DMS 273 (cell line): ENCODE data around the gene SIGLEC10.
"Not testable (repeated sequence)": the region's sequence is repeated elsewhere in the genome, so short reads cannot be mapped to it uniquely, and the experiment has no call there.

Source experiments
- DNase-seq: peaks from one replicate; lab custom pipeline; 2025; ENCODE audit not compliant: unreplicated experiment; lab: John Stamatoyannopoulos, UW

Gene SIGLEC10, protein sequence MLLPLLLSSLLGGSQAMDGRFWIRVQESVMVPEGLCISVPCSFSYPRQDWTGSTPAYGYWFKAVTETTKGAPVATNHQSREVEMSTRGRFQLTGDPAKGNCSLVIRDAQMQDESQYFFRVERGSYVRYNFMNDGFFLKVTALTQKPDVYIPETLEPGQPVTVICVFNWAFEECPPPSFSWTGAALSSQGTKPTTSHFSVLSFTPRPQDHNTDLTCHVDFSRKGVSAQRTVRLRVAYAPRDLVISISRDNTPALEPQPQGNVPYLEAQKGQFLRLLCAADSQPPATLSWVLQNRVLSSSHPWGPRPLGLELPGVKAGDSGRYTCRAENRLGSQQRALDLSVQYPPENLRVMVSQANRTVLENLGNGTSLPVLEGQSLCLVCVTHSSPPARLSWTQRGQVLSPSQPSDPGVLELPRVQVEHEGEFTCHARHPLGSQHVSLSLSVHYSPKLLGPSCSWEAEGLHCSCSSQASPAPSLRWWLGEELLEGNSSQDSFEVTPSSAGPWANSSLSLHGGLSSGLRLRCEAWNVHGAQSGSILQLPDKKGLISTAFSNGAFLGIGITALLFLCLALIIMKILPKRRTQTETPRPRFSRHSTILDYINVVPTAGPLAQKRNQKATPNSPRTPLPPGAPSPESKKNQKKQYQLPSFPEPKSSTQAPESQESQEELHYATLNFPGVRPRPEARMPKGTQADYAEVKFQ

DNA sequence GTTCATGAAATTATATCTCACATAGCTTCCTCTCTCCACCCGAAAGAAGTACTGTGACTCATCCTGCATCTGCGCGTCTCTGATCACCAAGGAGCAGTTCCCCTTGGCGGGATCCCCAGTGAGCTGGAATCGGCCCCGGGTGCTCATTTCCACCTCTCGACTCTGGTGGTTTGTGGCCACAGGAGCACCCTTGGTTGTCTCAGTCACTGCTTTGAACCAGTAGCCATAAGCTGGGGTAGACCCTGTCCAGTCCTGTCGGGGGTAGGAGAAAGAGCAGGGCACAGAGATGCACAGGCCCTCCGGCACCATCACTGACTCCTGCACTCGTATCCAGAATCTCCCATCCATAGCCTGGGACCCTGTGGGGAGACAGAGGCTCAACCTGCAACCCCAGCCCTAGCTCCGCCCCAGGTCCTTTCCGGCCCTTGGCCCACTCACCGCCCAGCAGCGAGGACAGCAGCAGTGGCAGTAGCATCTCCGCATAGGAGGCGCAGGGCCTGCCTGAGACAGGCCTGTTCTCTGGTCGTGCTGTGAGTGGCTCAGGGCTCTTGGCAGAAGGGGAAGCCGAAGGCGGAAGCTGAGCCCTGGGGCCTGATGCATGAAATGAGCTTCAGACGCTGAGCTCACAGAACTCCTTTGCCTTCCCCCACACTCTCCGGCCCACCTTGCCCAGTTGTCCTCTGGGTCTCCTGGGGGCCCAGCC is at the start of gene SIGLEC10:
Gene SIGLEC10 (minus strand): TSS at position 536 of the 703 bp plus-strand sequence. CDS start 61 bp downstream, at position 475.
- DNase-seq, result no peak

DNA sequence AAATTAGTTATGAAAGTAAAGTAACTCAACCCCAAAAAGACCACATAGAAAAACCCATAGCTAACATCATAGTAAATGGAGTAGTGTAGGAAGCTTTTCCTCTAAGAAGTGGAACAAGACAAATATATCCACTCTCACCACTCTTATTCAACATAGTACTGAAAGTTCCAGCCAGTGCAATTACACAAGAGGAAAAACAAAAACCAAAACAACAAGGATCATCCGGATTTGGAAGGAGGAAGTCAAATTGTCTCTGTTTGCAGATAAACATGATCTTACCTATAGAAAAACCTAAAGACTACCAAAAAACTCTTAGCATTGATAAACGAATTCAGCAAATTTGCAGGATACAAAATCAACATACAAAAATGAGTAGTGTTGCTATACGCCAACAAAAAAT is 49.3 kb upstream of the SIGLEC10 start:
- no peak for DNase-seq

DNA sequence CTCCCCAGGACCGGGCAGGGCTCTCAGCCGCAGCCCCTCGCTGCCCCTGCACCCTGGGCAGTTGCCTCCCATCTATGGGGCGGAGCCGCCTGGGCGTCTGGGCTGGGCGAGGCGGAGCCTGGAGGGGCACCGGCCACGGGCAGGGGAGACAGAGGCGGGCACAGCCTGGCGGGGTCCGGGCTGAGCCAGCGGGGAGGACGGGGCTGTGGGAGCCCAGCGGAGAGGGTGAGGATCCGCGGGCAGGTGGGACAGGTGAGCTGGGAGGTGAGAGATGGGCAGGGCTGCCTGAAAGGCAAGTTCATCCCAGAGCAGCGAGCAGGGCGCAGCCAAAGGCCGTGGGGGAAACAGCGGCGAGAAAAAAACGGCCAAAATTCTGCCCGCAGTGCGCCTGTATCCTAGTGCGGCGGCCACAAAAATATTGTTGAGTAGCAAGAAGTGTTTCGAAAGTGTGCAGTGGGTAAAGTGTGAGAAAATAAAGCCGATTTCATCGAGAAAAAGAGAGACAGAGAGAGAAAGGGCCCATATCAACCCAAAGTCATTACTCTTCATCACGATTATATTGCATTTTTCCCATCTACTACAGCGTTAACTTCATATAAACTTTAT is 46.6 kb upstream of the SIGLEC10 start:
- DNase-seq, result not testable (repeated sequence)

DNA sequence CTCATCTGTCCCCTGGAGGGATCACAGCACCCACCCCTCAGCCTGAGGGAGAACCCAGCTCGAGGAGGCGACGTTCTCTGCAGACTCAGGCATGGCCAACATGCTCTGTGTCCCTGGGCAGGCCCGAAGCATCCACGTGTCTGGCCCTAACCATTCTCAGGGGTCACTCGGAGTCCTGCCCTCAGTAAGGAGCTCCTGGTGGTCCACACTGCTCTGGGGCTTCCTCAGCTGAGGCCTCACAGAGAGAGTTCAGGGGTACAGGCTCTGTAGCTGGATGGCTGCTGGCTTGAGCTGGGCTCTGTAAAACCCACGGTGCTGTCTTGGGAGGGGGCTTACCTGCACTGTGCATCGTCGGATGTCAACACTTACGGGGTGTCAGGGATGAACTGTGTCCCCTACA is 45.2 kb upstream of the SIGLEC10 start:
- no peak for DNase-seq

DNA sequence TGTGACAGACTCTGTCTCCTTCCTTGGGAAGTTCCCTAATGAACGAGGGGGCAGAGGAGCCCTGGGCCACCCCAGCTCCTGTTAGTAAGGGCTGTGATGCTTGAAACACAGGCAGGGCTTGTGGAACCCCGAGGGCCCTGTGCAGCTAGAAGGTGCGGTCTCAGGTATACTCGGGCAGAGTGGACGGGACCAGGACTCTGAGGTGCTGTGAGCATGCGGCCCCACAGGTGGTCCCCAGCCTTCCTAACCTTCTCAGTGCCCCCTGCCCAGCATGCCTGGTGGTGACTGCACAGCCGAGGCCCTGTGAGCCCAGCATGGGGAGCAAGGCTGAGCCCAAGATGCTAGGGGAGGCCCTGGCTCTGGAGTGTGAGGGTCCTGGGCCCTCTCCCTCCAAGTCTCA is 44.8 kb upstream of the SIGLEC10 start:
- DNase-seq, result no peak

DNA sequence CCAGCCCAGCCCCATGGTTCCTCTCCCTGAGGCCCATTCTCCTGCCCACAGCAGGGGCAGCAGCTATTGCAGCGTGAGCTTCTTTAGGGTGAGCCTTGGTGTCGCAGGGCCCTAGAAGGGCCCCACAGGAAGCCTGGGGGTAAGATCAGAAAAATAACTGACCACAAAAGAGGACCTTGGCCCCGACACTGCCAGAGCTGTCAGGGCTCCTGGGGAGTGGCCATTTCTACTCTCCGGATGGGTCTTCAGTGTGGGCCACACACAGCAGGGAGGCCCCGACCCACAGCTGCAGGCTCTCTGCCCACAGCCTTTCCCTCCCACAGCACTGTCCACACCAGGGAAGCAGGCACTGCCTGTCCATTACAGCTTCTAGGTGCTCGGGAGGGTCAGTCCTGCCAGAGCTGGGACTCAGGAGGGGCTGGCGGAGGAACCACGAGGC is 44.3 kb upstream of the SIGLEC10 start:
- no peak for DNase-seq

DNA sequence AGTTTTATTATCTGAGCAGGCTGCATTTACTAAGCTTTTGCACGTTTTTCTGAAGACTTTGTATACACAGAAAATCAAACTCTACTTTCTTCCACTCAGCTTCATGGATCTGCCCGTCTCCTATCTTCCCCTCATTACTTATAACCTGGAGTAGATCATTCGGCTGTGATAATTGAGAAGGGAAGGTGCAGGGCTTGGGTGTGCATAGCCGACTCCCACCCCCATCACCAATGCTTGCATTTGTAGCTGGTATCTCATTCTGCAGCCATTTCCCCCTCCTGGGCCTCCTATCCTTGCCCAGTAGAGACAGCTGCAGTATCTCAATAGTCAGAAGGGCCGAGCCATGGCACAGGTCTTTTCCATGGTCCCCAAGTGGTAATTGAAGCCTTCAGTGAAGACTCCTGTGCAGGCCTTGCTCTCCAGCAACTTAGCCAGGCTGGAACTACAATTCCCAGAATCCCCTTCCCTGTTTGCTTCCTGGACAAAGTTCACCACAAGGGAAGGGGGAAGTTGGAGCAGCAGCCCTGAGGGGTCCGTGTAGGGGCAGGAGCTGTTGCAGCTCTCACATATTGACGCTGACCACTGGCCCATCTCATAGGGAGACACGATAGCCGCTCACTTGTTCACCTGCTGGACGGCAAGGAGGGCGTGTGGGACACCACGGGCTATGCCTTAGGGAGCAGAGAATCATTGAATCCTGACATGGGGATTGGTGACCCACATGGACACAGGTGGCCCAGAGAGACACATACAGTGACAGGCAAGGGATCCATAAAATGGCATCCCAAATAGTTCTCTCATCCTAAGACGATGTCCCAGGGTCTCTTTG is 42.9 kb upstream of the SIGLEC10 start:
- peak; percentile 29 for DNase-seq

DNA sequence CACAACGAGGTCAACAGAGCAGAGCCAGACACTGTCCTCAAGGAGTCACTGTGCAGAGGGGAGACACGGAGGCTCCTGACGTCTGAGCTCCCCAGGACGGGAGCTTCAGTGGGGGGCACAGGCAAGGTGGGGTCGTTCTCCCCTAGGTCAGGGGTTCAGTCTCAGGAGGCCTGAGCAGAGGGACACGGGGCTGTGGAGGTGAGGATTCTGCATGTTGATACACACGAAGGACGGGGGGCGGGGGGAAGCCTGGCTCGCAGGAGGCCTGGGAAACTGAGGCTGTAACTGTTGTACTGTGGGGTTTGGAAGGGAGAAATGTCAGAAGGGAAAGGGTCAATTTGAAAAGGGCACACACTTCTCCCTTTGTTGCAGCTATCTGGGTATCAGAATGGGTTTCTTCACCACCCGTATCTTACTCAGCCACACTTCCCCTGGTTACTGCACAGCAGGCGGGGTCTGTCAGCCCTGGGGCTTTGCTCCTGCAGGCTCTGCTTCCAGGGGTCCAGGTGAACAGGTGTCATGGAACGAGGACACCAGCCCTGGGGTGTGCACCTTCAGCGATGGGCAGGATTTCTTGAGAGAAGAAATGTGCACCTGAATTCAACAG is 41.6 kb upstream of the SIGLEC10 start:
- no peak for DNase-seq

DNA sequence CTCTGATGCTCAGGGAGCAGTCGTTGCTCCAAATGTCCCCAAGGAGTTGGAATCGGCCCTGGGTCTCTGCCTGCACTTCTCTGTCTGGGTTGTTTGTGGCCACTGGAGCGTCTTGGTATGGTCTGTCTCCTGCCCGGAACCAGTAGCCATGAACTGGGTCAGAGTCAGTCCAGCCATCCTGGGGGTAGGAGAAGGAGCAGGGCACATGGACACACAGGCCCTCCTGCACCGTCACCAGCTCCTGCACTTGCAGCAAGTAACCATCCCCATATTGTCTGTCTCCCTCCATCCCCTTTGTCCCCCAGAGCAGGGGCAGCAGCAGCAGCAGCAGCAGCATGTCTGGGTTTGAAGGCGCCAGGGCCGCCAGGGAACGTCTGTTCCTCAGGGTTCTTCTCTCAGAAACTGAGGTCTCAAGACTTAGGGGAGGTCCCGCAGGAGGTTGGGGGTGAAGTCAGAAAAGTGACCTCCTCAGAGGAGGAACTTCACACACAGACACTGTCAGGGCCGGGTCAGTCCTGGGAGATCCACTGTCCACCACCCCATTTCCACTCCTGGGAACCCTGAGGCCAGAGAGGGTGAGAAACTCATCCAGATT is 40.7 kb upstream of the SIGLEC10 start, which contains the start of gene SIGLEC8:
Gene SIGLEC8 (minus strand): TSS at position 404 of the 595 bp plus-strand sequence. CDS start 67 bp downstream, at position 337.
- DNase-seq, result no peak

DNA sequence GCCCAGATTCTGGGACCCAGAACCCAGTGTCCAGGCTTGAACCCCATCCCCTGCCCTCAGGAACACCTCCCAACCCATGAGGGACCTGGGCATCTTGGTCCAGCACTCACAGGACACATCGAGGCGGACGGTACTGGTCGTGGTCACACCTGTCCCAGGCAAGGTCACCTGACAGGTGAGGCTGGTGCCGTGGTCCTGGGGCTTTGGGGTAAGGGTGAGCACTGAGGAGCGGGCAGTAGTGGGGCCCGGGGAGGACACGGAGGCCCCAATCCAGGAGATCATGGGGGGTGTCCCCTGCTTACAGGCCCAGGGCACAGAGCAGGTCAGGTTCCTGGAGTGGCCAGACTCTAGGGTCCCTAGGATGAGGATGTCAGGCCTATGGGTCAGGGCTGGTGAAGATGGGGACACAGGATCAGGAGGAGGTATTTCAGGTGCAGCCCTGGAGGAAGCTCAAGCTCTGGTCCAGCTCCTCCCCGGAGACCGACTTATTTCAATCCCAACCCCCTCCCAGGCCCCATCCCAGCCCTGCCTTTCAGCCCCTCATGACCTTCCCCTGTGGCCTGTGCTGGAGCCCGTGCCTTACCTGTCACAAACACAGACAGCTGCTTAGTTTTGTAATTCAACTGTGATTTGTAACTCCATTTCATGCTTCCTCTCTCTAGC is 40.0 kb upstream of the SIGLEC10 start:
- DNase-seq, result no peak

DNA sequence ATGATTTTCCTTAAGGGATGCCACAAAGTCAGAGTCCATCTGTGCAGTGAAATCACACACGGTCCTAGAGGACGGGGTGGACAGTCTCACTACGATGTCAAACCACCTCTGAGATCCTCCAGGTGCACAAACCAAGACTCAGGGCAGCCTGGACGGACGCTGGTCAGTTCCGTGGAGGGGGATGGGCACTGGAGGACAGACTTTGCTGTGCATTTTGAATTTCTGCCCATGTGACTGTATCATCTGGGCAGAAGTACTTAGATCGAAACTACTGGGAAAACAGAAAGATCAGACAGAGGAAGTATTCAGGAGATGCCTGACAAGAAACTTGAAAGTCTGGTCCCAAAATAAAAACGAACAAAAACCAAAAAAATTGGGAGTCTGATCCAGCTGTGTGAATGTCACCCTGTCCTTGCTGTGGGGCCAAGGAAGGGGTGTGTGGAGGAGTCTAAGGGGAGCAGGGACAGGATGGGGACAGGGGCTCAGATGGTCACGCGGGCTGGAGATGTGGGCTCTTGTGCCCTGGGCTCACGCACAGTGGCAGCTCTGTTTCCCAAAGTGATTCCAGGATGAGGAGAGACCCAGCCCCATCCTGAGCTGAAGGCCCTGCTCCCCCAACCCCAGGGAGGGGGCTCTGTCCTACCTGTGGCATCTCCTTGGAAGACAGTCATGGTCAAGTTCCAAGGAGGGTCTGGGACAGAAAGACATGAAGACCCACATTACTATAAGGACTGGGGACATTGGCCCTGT is 39.3 kb upstream of the SIGLEC10 start:
- no peak for DNase-seq

DNA sequence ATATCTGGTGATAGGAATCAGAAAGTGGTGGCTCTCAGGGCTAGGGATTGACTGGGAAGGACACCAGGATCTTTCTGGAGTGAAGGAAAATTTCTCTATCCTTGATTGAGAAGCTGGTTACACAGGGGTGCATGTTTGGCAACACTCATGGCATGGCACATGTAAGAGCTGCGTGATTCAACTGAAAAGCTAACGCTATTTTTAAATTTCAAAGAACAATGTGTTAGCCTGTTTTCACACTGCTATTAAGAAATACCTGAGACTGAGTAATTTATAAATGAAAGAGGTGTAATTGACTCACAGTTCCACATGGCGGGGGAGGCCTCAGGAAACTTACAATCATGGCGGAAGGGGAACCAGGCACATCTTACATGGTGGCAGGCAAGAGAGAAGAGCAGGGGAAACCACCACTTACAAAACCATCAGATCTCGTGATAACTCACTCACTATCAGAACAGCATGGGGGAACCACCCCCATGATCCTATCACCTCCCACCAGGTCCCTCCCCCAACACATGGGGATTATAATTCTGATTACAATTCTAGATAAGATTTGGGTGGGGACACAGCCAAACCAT is 33.4 kb upstream of the SIGLEC10 start:
- no peak for DNase-seq

DNA sequence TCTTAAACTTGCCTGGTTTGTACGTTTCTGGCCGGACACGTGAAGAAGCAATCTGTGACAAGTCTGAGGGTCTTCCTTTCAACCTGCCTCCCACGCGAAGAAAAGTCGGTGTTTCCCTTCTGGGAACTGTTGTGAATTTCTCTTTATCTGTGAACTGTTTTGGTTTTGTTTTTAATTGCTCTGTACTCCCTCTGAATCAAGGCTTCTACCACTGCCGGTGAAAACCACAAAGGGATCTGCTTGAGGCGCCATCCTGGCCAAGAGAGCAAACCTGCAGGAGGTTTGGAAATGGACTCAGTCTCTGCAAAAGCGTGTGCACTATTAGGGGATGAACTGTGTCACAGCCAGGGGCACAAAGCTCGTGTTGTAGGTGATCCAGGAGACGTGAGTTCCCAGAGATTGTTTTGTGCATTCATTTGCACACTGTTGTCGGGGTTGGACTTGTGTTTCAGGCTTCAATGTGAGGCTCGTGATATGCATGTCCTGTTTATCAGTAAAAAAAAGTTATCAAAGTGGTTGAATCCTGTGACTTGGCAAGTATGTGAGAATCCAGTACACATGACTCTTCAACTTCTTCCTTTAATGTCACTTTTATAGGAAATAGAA is 31.1 kb upstream of the SIGLEC10 start:
- DNase-seq, result no peak

DNA sequence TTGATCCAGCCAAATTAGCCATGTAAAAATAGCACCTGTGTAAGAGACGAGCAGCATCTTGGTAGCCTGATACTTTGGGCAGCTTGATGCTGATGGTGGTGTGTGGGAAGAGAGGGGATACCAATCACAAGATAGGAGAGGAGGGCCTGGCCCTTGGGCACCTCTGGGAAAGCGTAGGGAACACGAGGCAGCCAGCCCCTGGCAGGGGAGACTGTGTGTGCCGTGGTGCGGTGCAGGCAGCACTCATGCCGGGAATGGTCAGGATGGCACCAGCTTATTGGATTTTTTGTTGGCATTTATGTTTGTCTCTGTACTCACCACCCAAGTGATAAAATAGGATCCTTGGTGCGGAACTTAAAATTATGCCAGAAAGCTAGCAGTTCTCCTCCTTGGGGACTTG is 30.6 kb upstream of the SIGLEC10 start:
- DNase-seq, result no peak

DNA sequence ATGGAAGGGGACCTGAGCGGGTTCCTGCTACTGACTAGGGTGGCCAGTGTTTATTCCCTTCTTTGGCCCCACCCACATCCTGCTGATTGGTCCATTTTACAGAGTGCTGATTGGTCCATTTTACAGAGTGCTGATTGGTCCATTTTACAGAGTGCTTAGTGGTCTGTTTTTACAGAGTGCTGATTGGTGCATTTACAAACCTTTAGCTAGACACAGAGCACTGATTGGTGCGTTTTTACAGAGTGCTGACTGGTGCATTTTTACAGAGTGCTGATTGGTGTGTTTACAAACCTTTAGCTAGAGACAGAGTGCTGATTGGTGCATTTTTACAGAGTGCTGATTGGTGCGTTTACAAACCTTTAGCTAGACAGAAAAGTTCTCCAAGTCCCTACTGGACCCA is 30.1 kb upstream of the SIGLEC10 start:
- DNase-seq, result not testable (repeated sequence)

DNA sequence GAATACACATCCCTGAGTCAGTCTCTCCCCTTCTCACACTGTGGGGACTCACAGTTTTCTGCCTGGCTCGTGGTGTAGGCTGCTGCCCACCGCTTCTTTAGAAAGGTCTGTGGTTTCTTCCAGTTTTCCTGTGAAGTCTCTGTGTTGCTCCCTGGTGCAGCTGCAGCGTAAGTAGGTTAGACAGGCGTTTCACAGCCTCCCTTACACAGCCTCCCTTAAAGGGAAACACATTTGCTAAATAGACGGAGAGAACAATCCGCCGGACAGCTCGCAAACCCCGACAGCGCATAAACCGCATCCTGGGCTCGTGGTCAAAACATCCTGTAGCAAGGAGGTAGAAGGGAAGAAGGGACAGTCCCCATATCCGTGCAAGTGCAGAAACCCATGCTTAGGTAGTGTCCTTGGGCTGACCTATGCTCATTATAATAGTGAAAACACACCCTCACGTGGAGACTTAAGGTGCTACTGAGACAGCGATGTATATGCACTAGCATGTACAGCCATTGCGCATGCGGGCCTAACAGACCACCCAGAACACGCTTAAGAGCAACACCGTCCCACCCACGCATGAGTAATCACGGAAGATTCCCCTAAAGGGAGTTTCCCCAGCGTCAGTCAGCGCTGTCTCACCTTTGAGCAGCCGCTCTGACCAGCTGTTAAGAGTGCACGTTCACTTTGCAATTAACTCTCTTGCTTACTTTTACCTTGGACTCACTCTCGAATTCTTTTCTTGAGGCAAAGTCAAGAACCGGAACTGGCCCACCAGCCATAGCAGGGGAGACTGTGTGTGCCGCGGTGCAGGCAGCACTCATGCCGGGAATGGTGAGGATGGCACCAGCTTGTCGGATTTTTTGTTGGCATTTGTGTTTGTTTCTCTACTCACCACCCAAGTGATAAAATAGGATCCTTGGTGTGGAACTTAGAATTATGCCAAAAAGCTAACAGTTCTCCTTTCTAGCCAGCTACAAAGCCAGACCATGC is 24.3 kb upstream of the SIGLEC10 start:
- no peak for DNase-seq
